Neural cell (in vitro differentiated cells): ENCODE results near the gene USP53.

Experiments used
- CTCF ChIP-seq: fragments of 450-650 bp; IDR thresholded peaks from 2 replicates; pipeline ENCODE4 v1.5.1; 2014; ENCODE audit warnings: antibody characterized with exemption, mild to moderate bottlenecking, moderate library complexity; ENCODE audit not compliant: poor library complexity, severe bottlenecking
- EP300 ChIP-seq: fragments of 450-650 bp; conservative IDR thresholded peaks from 2 replicates; pipeline ENCODE4 v1.6.1; 2014; ENCODE audit warnings: antibody characterized with exemption, mild to moderate bottlenecking, moderate library complexity; ENCODE audit not compliant: poor library complexity, severe bottlenecking
- EZH2 ChIP-seq: fragments of 200-600, 300-800 bp; shearing (Covaris generic), sonication (generic); IDR thresholded peaks from 2 replicates; pipeline ENCODE4 v1.6.1; 2014; ENCODE audit warnings: antibody characterized with exemption, low read length, borderline replicate concordance, mild to moderate bottlenecking; ENCODE audit not compliant: insufficient read depth, poor library complexity, severe bottlenecking
- MXI1 ChIP-seq: fragments of 450-650 bp; conservative IDR thresholded peaks from 2 replicates; pipeline ENCODE4 v1.6.1; 2014; ENCODE audit warnings: antibody characterized with exemption, mild to moderate bottlenecking; ENCODE audit not compliant: poor library complexity, severe bottlenecking
- POLR2AphosphoS5 ChIP-seq: IDR thresholded peaks from 2 replicates; pipeline ENCODE4 v1.6.1; 2012
- RAD21 ChIP-seq: fragments of 450-650 bp; conservative IDR thresholded peaks from 2 replicates; pipeline ENCODE4 v1.6.1; 2014; ENCODE audit warnings: antibody characterized with exemption, mild to moderate bottlenecking, moderate library complexity
- REST ChIP-seq: IDR thresholded peaks from 2 replicates; pipeline ENCODE4 v1.6.1; 2012; ENCODE audit warnings: borderline replicate concordance
- SMC3 ChIP-seq: fragments of 450-650 bp; conservative IDR thresholded peaks from 2 replicates; pipeline ENCODE4 v1.6.1; 2014; ENCODE audit warnings: antibody characterized with exemption, mild to moderate bottlenecking, moderate library complexity; ENCODE audit not compliant: poor library complexity

GRCh38 chr4:119189638-119190037 is 22.9 kb upstream of the USP53 start:
- TF ChIP-seq CTCF (no peak), POLR2AphosphoS5 (no peak), SMC3 (no peak), EZH2 (no peak), EP300 (no peak), REST (no peak), RAD21 (no peak), MXI1 (no peak)
